Neural cell (in vitro differentiated cells): Measurements from ENCODE around the gene TMEM253.

Experiments
- CTCF ChIP-seq: fragments of 450-650 bp; IDR thresholded peaks from 2 replicates; pipeline ENCODE4 v1.5.1; 2014; ENCODE audit warnings: antibody characterized with exemption, mild to moderate bottlenecking, moderate library complexity; ENCODE audit not compliant: poor library complexity, severe bottlenecking
- EP300 ChIP-seq: fragments of 450-650 bp; conservative IDR thresholded peaks from 2 replicates; pipeline ENCODE4 v1.6.1; 2014; ENCODE audit warnings: antibody characterized with exemption, mild to moderate bottlenecking, moderate library complexity; ENCODE audit not compliant: poor library complexity, severe bottlenecking
- EZH2 ChIP-seq: fragments of 200-600, 300-800 bp; shearing (Covaris generic), sonication (generic); IDR thresholded peaks from 2 replicates; pipeline ENCODE4 v1.6.1; 2014; ENCODE audit warnings: antibody characterized with exemption, low read length, borderline replicate concordance, mild to moderate bottlenecking; ENCODE audit not compliant: insufficient read depth, poor library complexity, severe bottlenecking
- MXI1 ChIP-seq: fragments of 450-650 bp; conservative IDR thresholded peaks from 2 replicates; pipeline ENCODE4 v1.6.1; 2014; ENCODE audit warnings: antibody characterized with exemption, mild to moderate bottlenecking; ENCODE audit not compliant: poor library complexity, severe bottlenecking
- POLR2AphosphoS5 ChIP-seq: IDR thresholded peaks from 2 replicates; pipeline ENCODE4 v1.6.1; 2012
- SMC3 ChIP-seq: fragments of 450-650 bp; conservative IDR thresholded peaks from 2 replicates; pipeline ENCODE4 v1.6.1; 2014; ENCODE audit warnings: antibody characterized with exemption, mild to moderate bottlenecking, moderate library complexity; ENCODE audit not compliant: poor library complexity

GRCh38 chr14:21078287-21078686 is 22.6 kb upstream of the TMEM253 start:
- TF ChIP-seq CTCF (no peak), POLR2AphosphoS5 (no peak), EZH2 (no peak), EP300 (no peak), MXI1 (no peak), SMC3 (no peak)
